Loucy (cell line): ENCODE data around the gene ASTL.
"Not testable (repeated sequence)": the region's sequence is repeated elsewhere in the genome, so short reads cannot be mapped to it uniquely, and the experiment has no call there.

Source experiments
- H2AFZ ChIP-seq: fragments of 200-600 bp; sonication (generic); 2 replicates; pipeline ENCODE4 v1.6.0; 2016; ENCODE audit warnings: antibody characterized with exemption, mild to moderate bottlenecking, low read length, moderate library complexity
- H3F3A ChIP-seq: fragments of 200-600 bp; 2 replicates; pipeline ENCODE4 v1.6.0; 2016; ENCODE audit warnings: antibody characterized with exemption, low read depth, mild to moderate bottlenecking
- H3K27me3 ChIP-seq: fragments of 200-600 bp; sonication (generic); 2 replicates; pipeline ENCODE4 v1.6.1; 2014; ENCODE audit warnings: low read length, mild to moderate bottlenecking; ENCODE audit not compliant: insufficient read depth, poor library complexity, severe bottlenecking
- H3K36me3 ChIP-seq: fragments of 200-600 bp; sonication (generic); 2 replicates; pipeline ENCODE4 v1.6.1; 2016; ENCODE audit warnings: low read length; ENCODE audit not compliant: insufficient read depth
- H3K4me1 ChIP-seq: fragments of 200-600 bp; sonication (generic); 2 replicates; pipeline ENCODE4 v1.5.1; 2014; ENCODE audit warnings: low read length, mild to moderate bottlenecking; ENCODE audit not compliant: insufficient read depth, poor library complexity, severe bottlenecking
- H3K4me2 ChIP-seq: fragments of 200-600 bp; sonication (generic); 2 replicates; pipeline ENCODE4 v1.6.0; 2014; ENCODE audit warnings: antibody characterized with exemption, low read length, low read depth, mild to moderate bottlenecking; ENCODE audit not compliant: poor library complexity, severe bottlenecking
- H3K4me3 ChIP-seq: fragments of 200-600 bp; sonication (generic); 2 replicates; pipeline ENCODE4 v1.5.1; 2014; ENCODE audit warnings: low read length, mild to moderate bottlenecking, mixed read lengths; ENCODE audit not compliant: poor library complexity, severe bottlenecking
- H3K79me2 ChIP-seq: fragments of 200-600 bp; sonication (generic); 2 replicates; pipeline ENCODE4 v1.6.1; 2014; ENCODE audit warnings: low read length; ENCODE audit not compliant: insufficient read depth
- H3K9ac ChIP-seq: fragments of 200-600 bp; sonication (generic); 2 replicates; pipeline ENCODE4 v1.6.0; 2014; ENCODE audit warnings: mild to moderate bottlenecking, low read depth, low read length, moderate library complexity; ENCODE audit not compliant: poor library complexity, severe bottlenecking
- H3K9me2 ChIP-seq: fragments of 200-600 bp; sonication (generic); replicated peaks from 2 replicates; pipeline ENCODE4 v1.6.1; 2016; ENCODE audit warnings: low read depth, low read length, mixed read lengths
- H3K9me3 ChIP-seq: fragments of 200-600 bp; sonication (generic); 2 replicates; pipeline ENCODE4 v1.6.1; 2014; ENCODE audit warnings: mild to moderate bottlenecking, antibody characterized with exemption, low read length, low read depth; ENCODE audit not compliant: insufficient read depth
- H4K20me1 ChIP-seq: fragments of 200-600 bp; sonication (generic); 2 replicates; pipeline ENCODE4 v1.6.0; 2014; ENCODE audit warnings: antibody characterized with exemption, low read length, mild to moderate bottlenecking; ENCODE audit not compliant: insufficient read depth, poor library complexity, severe bottlenecking
- CTCF ChIP-seq: fragments of 200-600 bp; sonication (generic); conservative IDR thresholded peaks from 2 replicates; pipeline ENCODE4 v1.5.1; 2014; ENCODE audit warnings: mild to moderate bottlenecking, antibody characterized with exemption, low read length
- EZH2phosphoT487 ChIP-seq: fragments of 200-600 bp; IDR thresholded peaks from 2 replicates; pipeline ENCODE4 v1.6.1; 2018; ENCODE audit warnings: antibody characterized with exemption, mild to moderate bottlenecking, moderate library complexity, borderline replicate concordance

ASTL gene

GRCh38 chr2:96142217-96143113, 4.2 kb upstream of the ASTL start:
- H3K4me2 ChIP-seq: peak overlapping the region; percentile 85
- peaks cover 31% of the 10 kb centered on the region for H3K79me2 ChIP-seq
- no peaks in the 10 kb centered on the region for H3K9me2 ChIP-seq
- no peaks in the 10 kb centered on the region for H3K36me3 ChIP-seq
- no peaks in the 10 kb centered on the region for H3K9me3 ChIP-seq
- H4K20me1 ChIP-seq: peaks cover 17% of the 10 kb centered on the region
- peaks cover 36% of the 10 kb centered on the region for H3K4me1 ChIP-seq
- no peak for TF ChIP-seq CTCF
- TF ChIP-seq EZH2phosphoT487: no peak
- no peak overlapping the region for H2AFZ ChIP-seq
- no peaks in the 10 kb centered on the region for H3F3A ChIP-seq
- H3K4me3 ChIP-seq: no peak overlapping the region
- H3K27me3 ChIP-seq: no peaks in the 10 kb centered on the region
- peak overlapping the region; percentile 94 for H3K9ac ChIP-seq

DNA sequence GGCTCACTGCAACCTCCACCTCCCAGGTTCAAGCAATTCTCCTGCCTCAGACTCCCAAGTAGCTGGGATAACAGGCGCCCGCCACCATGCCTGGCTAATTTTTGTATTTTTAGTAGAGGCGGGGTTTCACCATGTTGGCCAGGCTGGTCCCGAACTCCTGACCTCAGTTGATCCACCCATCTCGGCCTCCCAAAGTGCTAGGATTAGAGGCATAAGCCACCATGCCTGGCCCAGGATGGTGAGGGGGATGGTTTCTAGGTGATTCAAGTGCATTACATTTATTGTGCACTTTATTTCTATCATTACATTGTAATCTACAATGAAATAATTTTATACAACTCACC, 3.3 kb upstream of the ASTL start:
- H3K4me2 ChIP-seq, H3K27me3 ChIP-seq, H2AFZ ChIP-seq, H3K9me2 ChIP-seq, H3K36me3 ChIP-seq, H3K9ac ChIP-seq, H3F3A ChIP-seq, H3K9me3 ChIP-seq, H3K4me3 ChIP-seq: not testable (repeated sequence)
- peaks cover 17% of the 10 kb centered on the region for H4K20me1 ChIP-seq
- H3K79me2 ChIP-seq: peaks cover 31% of the 10 kb centered on the region
- peaks cover 27% of the 10 kb centered on the region for H3K4me1 ChIP-seq

DNA sequence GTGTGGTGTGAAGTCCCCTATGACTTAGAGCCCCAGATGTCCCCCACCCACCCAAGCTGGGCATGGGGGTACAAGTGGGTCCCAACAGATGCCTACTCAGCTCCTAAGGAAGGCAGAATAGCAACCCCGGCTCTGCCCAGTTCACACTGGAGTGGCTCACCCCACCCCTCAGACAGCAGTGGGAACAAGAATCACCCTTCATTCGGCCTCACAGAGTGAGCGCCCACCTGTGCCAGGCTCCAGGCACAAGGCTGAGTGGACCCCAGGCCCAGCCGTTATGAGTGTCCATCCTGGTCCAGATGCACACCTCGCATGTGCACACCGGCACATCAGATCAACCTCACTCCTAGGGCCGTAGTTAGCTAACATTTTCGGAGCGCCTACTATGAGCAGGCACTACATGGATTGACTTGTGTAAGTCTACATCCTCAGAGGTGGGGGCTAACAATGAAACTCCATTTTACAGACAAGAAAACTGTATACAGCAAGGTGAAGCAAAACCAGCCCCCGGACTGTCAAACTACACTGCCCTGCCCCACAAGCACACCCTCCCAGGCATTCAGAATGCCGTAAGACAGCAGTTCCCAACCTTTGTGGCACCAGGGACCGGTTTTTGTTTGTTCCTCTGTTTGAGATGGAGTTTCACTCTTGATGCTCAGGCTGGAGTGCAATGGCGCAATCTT, 2.8 kb upstream of the ASTL start:
- no peak overlapping the region for H3K4me2 ChIP-seq
- peaks cover 31% of the 10 kb centered on the region for H3K79me2 ChIP-seq
- H3K9ac ChIP-seq: no peak overlapping the region
- no peaks in the 10 kb centered on the region for H3F3A ChIP-seq
- H3K4me3 ChIP-seq: no peak overlapping the region
- peaks cover 17% of the 10 kb centered on the region for H4K20me1 ChIP-seq
- no peaks in the 10 kb centered on the region for H3K36me3 ChIP-seq
- no peak for TF ChIP-seq EZH2phosphoT487
- TF ChIP-seq CTCF: no peak
- peaks cover 22% of the 10 kb centered on the region for H3K4me1 ChIP-seq
- H3K9me2 ChIP-seq: no peaks in the 10 kb centered on the region
- no peaks in the 10 kb centered on the region for H3K9me3 ChIP-seq
- H2AFZ ChIP-seq: no peak overlapping the region
- no peaks in the 10 kb centered on the region for H3K27me3 ChIP-seq
